Measurements from ENCODE around the gene C16orf87.

The C16orf87 gene

DNA sequence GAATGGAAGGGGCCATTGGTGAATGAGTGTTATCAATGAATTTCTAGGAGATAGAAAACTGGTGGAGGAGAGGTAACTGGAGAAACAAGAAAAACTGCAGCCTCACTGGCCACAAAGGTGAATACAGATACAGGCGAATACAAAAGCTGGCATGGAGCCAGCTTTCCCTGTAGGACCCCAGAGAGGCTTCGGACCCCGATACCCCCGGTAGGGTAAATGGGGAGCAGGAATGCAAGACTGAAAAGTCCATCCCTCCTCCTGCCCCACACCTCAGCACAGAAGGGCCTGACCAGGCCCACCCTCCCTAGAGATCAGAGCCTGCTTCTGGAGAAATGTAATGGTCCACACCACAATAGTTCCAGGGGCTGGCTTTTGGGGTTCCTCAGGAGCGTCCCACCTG lies 78.0 kb downstream of the C16orf87 start:
- DNase-seq = no peak

GRCh38 chr16:46751381-46751780 lies 79.6 kb downstream of the C16orf87 start:
- no peak for DNase-seq

DNA sequence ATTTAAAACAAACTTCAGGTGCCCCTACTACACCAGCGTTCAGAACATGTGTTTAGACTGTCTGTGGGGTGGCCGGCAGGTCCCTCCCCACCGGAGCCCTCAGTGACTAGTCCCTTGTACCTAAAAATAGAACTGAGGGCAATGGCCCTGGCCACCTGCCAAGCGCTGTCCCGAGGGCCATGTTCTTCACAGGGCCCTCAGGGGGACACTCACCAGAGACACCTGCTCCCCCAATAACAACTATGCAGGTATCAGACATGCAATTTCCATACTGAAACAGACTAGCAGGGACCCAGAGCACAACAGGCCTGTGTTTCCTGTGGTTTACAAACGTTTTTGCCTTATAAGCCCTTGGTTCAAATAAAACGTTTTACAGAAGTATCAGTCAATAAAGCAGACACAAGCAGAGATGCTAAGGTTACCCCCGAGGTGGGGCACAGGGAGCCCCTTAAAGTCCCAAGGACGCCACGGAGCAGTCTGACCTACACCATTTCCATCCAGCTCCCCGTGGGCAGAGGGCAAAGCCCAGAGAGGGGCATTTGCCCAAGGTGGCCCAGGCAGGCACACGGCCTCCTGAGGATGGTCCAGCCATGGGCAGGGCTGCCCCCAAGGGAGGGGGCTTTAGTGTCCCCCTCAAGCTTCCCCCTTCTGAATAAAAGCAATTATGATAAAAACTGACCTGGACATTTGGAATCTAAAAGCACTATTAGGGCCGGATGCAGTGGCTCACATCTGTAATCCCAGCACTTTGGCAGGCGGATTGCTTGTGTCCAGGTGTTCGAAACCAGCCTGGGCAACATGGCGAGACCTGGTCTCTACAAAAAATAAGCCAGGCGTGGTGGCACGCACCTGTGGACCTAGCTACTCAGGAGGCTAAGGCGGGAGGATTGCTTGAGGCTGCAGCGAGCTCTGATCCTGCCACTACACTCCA lies 81.9 kb downstream of the C16orf87 start:
- DNase-seq = no peak

GRCh38 chr16:46747777-46748651 lies 83.0 kb downstream of the C16orf87 start, which contains the start of gene MYLK3:
MYLK3 (minus strand) TSS chr16:46748344; CDS start chr16:46748193, 151 bp downstream.
- DNase-seq = no peak

GRCh38 chr16:46746821-46747776 lies 83.9 kb downstream of the C16orf87 start:
- DNase-seq = no peak

Measured in activated T-cell treated with anti-CD3 and anti-CD28 coated beads, Interleukin-2, amount 50 U/mL, for 48 hours (primary cell).